Measurements from ENCODE around the gene GRIN2D.

DNA sequence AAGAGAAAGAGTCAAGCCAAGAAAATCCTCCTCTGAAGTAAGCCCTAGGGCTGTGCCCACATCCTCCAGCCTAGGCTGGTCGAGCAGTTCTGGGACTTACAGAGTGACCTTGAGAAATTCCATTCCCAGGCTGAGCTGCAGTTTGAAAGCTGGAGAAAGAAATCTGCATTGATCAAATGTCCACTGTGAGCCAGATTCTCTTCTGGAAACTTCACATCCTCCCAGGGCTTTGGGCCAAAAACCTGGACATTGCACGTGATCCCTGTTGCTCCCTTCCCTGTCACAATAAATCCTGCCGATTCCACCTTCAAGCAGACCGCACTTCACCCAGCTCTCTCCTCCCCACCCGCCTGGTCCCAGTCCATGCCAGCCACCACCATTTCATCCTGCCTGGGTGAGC, 45.4 kb upstream of the GRIN2D start:
- no peak for TF ChIP-seq POLR2A (IDR thresholded peaks at IDR 0.05)
- TF ChIP-seq, protein P1, sequence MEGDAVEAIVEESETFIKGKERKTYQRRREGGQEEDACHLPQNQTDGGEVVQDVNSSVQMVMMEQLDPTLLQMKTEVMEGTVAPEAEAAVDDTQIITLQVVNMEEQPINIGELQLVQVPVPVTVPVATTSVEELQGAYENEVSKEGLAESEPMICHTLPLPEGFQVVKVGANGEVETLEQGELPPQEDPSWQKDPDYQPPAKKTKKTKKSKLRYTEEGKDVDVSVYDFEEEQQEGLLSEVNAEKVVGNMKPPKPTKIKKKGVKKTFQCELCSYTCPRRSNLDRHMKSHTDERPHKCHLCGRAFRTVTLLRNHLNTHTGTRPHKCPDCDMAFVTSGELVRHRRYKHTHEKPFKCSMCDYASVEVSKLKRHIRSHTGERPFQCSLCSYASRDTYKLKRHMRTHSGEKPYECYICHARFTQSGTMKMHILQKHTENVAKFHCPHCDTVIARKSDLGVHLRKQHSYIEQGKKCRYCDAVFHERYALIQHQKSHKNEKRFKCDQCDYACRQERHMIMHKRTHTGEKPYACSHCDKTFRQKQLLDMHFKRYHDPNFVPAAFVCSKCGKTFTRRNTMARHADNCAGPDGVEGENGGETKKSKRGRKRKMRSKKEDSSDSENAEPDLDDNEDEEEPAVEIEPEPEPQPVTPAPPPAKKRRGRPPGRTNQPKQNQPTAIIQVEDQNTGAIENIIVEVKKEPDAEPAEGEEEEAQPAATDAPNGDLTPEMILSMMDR (IDR thresholded peaks at IDR 0.05 in 4 of 5, conservative IDR thresholded peaks at IDR 0.05 in 1 of 5): no peak

All from gastrocnemius medialis (tissue), 4 donors.